Stimulated activated CD8-positive, alpha-beta memory T cell treated with anti-CD3 and anti-CD28 coated beads, Interleukin-7, amount 100 ng/mL, for 24 hours (primary cell): ENCODE data around the gene VTN.

Experiments
- DNase-seq: peaks from one replicate; pipeline ENCODE4 v3.0.0-alpha.2; 2020; ENCODE audit warnings: low read depth

Gene VTN

GRCh38 chr17:28370035-28370743 lies at the start of gene VTN:
TSS of gene VTN (minus strand) at chr17:28370307. CDS start at chr17:28370203, 104 bp downstream.
- DNase-seq, result no peak

- DNase-seq, result no peak
These were observed 46.7 kb upstream of the VTN start for GRCh38 chr17:28416703-28417311.

- DNase-seq, result no peak
These were observed 45.8 kb upstream of the VTN start for GRCh38 chr17:28415886-28416285.

DNA sequence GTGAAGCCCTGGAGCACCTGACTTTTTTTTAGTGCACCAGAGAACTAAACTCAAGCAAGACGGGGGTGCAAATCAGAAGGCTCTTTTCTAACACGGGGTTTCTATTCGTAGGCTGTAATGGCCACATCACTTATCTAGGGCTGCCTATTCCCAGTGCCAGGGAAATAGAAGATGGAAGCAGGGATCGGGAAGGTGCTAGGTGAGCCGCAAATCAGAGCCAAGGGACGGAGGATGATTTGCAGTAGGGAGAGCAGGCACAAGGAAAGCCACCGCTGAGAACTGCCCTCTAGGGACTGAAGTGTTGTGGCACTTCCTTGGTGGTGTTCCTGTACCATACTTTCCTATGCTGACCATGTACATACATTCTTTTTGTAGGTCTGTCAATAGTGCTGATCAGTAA lies 43.7 kb upstream of the VTN start:
- no peak for DNase-seq

DNA sequence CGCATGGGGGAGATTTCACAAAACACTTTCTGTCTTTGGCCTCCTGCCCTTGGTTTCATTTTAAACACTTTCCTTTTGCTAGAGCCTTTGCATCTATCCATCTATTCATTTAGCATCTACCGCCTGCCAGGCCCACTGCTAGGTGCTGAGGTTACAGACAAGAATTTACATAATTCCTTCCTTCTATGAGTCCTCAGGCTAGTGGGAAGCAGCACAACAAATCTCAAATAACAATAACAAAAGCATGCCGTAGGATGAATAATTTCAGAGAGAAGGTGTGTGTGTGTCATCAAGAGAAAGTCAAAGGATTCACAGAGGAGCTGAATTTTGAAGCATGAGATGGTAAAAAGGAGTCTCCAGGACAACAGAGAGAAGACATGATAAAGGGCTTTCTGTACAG lies 42.0 kb upstream of the VTN start:
- DNase-seq, result no peak

DNA sequence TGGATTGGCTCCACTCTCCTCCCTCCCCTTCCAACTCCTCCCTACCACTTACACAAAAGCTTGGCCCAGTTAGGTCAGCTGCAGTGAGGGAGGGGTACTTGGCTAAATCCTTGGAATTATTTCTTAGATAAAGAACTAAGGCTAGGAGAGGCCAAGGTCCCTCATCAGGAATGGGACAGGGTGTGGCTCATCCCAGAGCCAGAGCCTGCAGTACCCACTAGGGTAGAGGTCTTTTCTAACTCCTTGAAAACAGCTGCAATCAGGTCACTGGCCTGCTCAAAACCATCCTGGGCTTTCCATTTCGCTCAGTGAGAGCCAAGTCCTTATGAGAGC lies 37.8 kb upstream of the VTN start:
- no peak for DNase-seq

DNA sequence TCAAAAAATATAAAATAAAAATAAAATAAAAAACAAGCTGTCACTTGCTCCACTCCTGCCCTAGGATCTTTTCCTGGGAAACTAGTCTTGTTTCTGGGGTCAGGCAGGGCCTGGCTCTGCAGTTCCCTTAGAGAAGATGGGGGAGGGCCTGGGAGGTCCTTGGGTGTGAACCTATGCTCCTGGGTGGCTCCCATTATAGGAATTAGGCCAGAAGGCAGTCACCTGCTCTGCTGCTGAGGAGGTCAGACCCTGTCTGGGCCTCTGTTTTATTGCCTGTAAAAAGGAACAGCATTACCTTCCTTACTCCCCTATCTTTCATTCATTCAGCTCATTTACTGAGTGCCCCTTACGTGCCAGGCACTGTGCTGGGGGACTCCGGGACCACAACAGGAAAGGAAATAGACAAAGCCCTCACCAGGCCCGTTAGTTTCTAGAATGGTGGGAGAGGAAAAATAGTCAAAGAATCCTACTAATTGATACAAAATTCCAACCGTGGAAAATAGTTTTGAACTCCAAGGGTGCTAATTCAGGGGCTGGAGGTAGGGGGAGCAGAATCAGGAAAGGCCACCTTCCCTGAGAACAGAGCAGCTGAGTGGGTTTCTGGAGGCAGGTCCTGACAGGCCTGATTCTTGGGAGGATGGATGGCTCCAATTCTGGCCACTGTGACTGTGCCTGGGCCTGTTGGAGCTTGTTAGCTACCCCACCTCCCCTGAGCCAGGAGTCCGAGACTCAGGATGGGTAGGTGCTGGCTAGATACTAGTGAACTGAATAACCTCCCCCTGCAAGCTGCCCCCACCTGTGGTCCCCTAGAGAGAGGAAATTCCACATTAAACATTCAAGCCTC lies 37.2 kb upstream of the VTN start:
- DNase-seq, result no peak

DNA sequence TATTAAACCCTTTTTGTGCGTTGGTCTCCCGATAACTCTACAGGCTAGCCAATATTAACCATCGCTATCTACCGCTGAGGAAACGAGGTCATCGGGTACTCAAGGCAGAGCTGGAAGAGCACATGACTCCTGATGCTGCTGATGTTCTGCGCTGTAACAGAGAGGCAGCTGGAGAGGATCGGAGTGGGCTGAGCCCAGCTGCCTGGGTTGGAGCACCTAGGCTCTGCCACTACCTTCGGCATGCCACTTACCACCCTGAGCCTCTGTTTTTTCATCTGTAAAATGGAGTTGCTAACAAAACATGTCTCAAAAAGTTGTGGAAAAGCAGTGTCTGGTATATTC lies 36.3 kb upstream of the VTN start:
- DNase-seq, result no peak

GRCh38 chr17:28405632-28406472 lies 35.7 kb upstream of the VTN start, which contains the start of gene SLC46A1:
TSS of gene SLC46A1 (minus strand) at chr17:28406212. CDS start at chr17:28406114, 98 bp downstream.
- DNase-seq, result peak; percentile 53

- DNase-seq, result no peak
These were observed 34.9 kb upstream of the VTN start for GRCh38 chr17:28404812-28405570.

DNA sequence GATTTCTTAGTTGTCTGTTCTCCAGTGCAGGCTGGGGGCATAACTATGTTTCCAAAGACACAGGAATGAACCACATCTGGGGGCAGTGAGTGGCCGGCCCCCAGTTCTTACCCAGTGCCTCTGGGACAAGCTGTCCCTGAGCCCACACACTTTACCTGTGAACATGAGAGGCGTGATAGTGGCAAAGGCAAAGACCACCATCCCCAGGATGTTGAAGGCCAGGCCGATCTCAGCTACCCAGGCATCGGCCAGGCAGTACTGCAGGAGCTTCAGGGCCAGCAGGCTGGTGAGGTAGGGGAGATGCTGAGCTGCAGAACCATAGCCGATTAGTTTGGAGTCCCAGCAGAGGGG lies 34.3 kb upstream of the VTN start:
- no peak for DNase-seq

- DNase-seq, result no peak
These were observed 33.9 kb upstream of the VTN start for GRCh38 chr17:28404007-28404406.

- DNase-seq, result no peak
These were observed 32.7 kb upstream of the VTN start for GRCh38 chr17:28402844-28403243.

DNA sequence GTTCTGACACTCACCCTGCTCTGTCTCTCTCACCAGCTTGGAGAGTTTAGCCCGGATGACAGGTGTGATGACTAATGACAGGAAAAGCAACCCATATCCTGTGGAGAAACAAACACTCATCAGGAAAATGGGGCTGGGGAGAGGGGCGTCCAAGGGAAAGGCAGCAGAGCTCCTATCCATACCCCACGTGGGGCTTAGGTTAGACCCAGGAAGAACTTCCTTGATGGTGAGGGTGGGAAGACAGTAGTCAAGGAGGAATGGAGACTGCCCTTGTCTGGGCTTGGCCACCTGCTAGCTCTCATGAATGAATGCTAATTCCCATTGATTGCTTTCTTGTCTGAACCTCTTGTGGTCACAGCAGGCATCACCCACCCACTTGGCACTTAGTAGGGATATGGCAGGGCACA lies 32.1 kb upstream of the VTN start:
- no peak for DNase-seq

DNA sequence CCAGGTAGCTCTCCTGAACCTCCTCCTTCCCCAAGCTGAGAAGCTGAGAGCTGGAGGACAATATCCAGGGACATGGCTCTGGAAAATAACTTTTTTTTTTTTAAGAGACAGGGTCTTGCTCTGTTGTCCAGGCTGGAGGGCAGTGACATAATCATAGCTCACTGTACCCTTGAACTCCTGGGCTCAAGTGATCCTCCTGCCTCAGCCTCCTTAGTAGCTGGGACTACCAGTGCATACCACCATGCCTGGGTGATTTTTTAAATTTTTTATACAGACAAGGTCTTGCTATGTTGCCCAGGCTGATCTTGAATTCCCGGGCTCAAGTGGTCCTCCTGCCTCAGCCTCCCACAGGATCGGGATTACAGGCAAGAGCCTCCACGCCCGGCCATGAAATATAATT lies 29.7 kb upstream of the VTN start:
- DNase-seq, result no peak

DNA sequence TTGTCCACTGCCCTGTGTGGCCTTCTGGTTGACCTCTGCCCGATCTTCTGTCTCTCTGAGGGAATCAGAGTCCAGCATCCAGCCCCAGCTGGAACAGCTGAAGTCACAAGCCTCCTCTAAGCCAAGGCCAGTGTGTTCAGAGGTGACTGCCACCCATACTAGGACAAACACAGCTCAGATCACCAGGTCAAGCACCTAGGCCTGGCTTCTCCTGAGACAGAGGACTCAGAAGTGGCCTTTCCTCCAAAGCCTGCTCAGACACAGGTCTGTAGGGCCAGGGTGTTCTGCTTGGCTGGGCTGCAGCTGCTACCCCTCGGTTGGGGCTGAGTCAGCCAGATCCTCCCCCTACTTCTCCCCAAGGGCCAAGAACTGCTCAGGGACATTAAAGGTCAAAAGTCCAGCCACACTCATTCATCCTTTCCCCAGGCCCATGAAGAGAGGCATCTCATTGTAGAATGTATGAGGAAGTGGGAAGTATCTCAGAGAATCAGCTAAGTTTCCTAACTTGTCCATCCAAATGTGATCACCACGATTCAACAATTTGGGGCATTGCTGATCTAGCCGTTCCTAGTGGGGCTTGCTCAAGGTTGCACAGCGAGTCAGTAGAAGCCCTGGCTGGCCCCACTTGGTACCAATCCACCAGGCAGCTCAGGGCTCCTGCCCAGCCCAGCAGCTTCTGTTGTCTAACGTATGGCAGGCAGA lies 28.3 kb upstream of the VTN start:
- no peak for DNase-seq

- no peak for DNase-seq
These were observed 27.7 kb upstream of the VTN start for GRCh38 chr17:28397687-28398279.

DNA sequence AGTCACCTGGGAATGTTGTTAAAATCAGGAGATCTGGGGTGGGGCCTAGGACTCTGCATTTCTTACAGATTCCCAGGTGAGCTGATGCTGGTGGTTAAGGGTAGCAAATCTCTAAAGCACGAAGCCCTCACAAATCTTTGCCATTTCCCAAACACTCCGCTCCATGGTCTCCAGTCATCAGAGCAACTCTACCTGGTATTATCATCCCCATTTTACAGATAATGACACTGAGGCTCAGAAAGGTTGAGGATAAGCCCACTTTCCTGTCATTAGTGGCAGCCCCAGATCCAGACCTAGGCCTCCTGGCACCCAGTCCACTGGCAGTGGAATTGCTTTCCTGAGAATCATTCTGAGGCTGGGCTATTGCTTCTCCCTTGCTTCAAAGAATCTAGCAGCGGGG lies 27.2 kb upstream of the VTN start:
- DNase-seq, result no peak

DNA sequence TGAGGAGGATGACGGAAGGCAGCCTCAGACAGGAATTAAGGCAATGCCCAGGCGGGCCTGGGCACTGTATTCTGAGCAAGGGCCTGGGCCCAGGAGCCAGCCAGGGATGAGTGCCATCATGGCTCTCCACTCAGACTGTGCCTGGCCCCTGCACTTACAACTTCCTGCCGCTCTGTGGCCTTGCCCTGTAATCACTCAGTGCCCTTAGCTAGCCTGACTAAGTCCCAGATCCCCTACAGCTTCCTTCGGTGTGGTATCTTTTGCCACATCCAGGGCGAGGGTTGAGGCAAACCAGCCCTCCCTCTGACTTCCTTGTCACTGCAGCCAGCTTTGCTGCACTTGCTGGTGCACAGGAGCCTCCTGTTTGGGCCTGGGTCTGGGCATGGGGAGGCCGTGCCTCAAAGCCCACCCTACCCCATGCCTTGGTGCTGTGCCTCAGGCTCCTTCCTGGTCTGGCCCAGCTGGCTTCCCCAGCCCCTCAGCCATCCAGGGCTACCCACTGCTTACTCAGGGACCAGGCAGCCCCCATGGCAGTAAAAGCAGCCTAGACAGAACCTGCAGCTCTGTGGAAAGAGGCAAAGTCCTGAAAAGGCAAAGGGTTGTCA lies 26.6 kb upstream of the VTN start:
- DNase-seq, result no peak

DNA sequence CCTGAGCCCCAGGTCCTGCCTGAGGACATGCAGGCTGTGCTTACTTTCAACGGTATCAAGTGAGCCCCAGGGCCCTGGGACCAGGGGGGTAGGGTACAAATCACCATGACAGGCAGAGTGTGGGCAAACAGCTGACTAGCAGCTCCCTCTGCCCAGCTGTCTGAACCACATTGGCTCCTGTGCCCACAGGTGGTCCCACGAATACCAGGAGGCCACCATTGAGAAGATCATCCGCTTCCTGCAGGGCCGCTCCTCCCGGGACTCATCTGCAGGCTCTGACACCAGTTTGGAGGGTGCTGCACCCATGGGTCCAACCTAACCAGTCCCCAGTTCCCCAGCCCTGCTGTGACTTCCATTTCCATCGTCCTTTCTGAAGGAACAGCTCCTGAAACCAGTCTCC lies 25.9 kb upstream of the VTN start:
- DNase-seq, result no peak
